Measurements from ENCODE around the gene BPNT1.

Gene BPNT1

DNA sequence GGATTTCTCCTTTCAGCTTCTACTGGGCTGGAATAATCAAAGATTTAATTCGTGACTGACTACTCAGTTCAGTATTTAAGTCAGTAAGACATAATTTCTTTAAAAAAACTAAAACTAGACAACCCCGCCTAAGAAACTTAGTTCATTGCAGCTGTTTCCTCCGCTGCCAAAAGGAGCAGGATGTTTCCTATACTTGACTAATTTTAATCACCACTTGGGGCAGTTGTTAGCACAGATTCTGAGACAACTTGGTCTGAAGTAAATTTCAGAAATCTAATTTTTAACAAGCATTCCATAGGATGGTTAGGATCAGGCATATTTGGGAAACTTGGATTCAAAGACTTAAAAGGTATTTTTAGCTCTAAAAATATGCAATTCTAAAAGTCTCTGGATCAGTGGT is 77.3 kb downstream of the BPNT1 start:
- DNase-seq (ENCODE audit: extremely low read depth in 1 of 2, low read depth in 1 of 2) = no peak

- no peak for DNase-seq (ENCODE audit: extremely low read depth in 1 of 2, low read depth in 1 of 2)
Measured at GRCh38 chr1:220011620-220012019, 78.0 kb downstream of the BPNT1 start.

Measured in stimulated activated CD8-positive, alpha-beta memory T cell treated with anti-CD3 and anti-CD28 coated beads, Interleukin-7, amount 100 ng/mL, for 48 hours (primary cell).